Measurements from ENCODE around the gene NBEA.

NBEA gene

GRCh38 chr13:35260316-35260715 is 318.2 kb downstream of the NBEA start:
- Histone ChIP-seq H4K20me1 (no peaks in the 10 kb centered on the region), H3K4me1 (no peaks in the 10 kb centered on the region), H3K9ac (no peak overlapping the region), H3K36me3 (peaks cover 0 to 8% (median 0%) of the 10 kb centered on the region in 11 experiments; a peak in 4 of 22 replicates), H3K4me3 (no peak overlapping the region), H3K9me3 (replicated peaks in 1 of 11) (peaks cover 16 to 22% (median 17%) of the 10 kb centered on the region in 11 experiments), H3K4me2 (no peak overlapping the region), H3K27me3 (no peaks in the 10 kb centered on the region), H3K27ac (no peak overlapping the region)
- TF ChIP-seq Cebpa-rat (IDR thresholded peaks at IDR 0.05), result no peak

DNA sequence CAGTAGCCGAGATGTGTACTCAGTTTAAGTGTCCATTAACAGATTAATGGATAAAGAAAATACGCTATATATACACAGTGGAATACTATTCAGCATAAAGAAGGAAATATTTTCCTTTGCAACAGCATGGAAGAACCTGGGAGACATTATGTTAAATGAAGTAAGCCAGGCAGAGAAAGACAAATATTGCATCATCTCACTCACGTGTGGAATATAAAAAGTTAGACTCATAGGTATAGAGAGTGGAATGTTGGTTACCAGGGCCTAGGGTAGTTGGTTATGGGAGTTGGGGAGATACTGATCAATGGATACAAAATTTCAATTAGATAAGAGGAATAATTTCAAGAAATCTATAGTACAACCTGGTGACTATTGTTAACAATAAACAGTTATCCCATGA is 324.3 kb downstream of the NBEA start:
- peaks cover 0 to 11% (median 8%) of the 10 kb centered on the region in 11 experiments; a peak in 6 of 22 replicates for H3K9me3 ChIP-seq (replicated peaks in 1 of 11)
- H4K20me1 ChIP-seq, result no peaks in the 10 kb centered on the region
- no peaks in the 10 kb centered on the region for H3K4me1 ChIP-seq
- H3K27ac ChIP-seq, result no peak overlapping the region
- no peak overlapping the region for H3K4me2 ChIP-seq
- no peaks in the 10 kb centered on the region for H3K36me3 ChIP-seq
- no peak overlapping the region for H3K4me3 ChIP-seq
- H3K9ac ChIP-seq, result no peak overlapping the region
- TF ChIP-seq Cebpa-rat (IDR thresholded peaks at IDR 0.05), result 0 out of 22 replicates have a peak, but pooled peaks of 1 of the 11 experiments have one; percentile 14
- H3K27me3 ChIP-seq, result no peaks in the 10 kb centered on the region

DNA sequence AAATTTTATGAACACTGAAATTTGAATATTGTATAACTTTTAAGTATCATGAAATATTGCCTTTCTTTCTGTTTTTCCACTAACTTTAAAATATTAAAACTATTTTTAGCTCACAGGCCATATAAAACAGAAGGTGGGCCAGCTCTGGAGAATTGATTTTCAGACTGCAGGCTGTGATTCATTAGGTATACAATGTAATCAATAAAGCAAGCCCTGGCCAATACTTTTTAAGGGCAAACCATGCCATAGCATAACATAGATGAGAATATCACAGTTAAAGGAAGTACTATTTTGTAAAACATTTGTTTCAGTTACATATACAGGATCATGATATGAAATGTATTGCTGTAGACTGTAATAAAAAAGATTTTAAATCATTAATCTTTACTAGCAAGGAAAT is 336.8 kb downstream of the NBEA start:
- Histone ChIP-seq H3K9me3 (replicated peaks in 1 of 11) (no peaks in the 10 kb centered on the region), H3K36me3 (no peaks in the 10 kb centered on the region), H3K27ac (no peak overlapping the region), H4K20me1 (no peaks in the 10 kb centered on the region), H3K27me3 (no peaks in the 10 kb centered on the region), H3K9ac (no peak overlapping the region), H3K4me1 (no peaks in the 10 kb centered on the region), H3K4me3 (no peak overlapping the region), H3K4me2 (no peak overlapping the region)
- TF ChIP-seq Cebpa-rat (IDR thresholded peaks at IDR 0.05), result no peak

GRCh38 chr13:35279500-35279899 is 337.4 kb downstream of the NBEA start:
- Histone ChIP-seq H3K4me2 (no peak overlapping the region), H4K20me1 (no peaks in the 10 kb centered on the region), H3K36me3 (no peaks in the 10 kb centered on the region), H3K4me3 (no peak overlapping the region), H3K27ac (no peak overlapping the region), H3K4me1 (no peaks in the 10 kb centered on the region), H3K27me3 (no peaks in the 10 kb centered on the region), H3K9me3 (replicated peaks in 1 of 11) (no peaks in the 10 kb centered on the region), H3K9ac (no peak overlapping the region)
- TF ChIP-seq Cebpa-rat (IDR thresholded peaks at IDR 0.05), result no peak

DNA sequence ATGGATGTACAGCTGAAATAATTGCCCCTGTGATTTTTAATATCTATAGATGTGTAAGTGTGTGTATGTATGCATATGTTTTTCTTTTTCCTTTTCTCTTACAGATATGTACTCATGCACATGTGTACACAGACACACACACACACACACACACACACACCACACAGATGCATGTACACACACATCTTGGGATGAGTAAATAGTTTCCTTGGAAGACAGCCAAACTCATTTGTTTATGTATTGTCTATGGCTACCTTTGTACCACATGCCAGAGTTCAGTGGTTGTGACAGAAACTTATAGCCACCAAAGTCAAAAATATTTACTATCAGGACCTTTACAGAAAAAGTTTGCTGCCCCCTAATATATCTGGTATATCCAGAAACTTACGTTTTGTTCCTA is 341.8 kb downstream of the NBEA start:
- no peak overlapping the region for H3K27ac ChIP-seq
- no peak overlapping the region for H3K9ac ChIP-seq
- H4K20me1 ChIP-seq, result no peaks in the 10 kb centered on the region
- no peak overlapping the region for H3K4me2 ChIP-seq
- H3K36me3 ChIP-seq, result no peaks in the 10 kb centered on the region
- no peaks in the 10 kb centered on the region for H3K4me1 ChIP-seq
- no peak overlapping the region for H3K4me3 ChIP-seq
- no peaks in the 10 kb centered on the region for H3K9me3 ChIP-seq (replicated peaks in 1 of 11)
- TF ChIP-seq Cebpa-rat (IDR thresholded peaks at IDR 0.05), result no peak
- no peaks in the 10 kb centered on the region for H3K27me3 ChIP-seq

DNA sequence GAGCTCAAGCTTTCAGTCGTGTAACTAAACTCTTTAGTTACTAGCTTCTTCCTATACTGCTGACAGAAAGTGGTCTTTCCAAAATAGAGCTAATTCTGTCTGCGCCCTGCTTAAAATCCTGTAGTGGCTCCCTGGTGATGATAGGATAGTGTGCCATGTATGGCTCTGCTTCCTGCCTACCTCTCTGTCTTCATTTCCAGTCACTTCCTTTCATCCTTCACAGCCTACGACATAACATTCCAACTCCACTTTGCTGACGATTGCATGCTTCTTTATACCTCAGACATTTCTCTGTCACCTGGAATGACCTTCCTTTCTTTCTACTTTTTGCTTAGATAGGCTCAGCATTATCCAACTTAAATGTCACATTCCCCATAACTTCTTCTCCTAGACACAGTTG is 343.6 kb downstream of the NBEA start:
- no peak overlapping the region for H3K4me2 ChIP-seq
- no peak overlapping the region for H3K9ac ChIP-seq

GRCh38 chr13:35292329-35292728 is 350.3 kb downstream of the NBEA start:
- Histone ChIP-seq H3K27ac (no peak overlapping the region), H3K9me3 (replicated peaks in 1 of 11) (no peaks in the 10 kb centered on the region), H3K4me2 (no peak overlapping the region), H3K4me1 (peaks cover 0 to 15% (median 10%) of the 10 kb centered on the region in 10 experiments; a peak in 13 of 20 replicates), H3K9ac (no peak overlapping the region), H3K4me3 (no peak overlapping the region), H3K27me3 (no peaks in the 10 kb centered on the region), H4K20me1 (no peaks in the 10 kb centered on the region), H3K36me3 (no peaks in the 10 kb centered on the region)
- no peak for TF ChIP-seq Cebpa-rat (IDR thresholded peaks at IDR 0.05)

More for the DNA sequence above, 343.6 kb downstream of the NBEA start:
- Histone ChIP-seq H3K27ac (no peak overlapping the region), H3K27me3 (no peaks in the 10 kb centered on the region), H3K4me1 (no peaks in the 10 kb centered on the region), H3K36me3 (no peaks in the 10 kb centered on the region), H3K9me3 (replicated peaks in 1 of 11) (no peaks in the 10 kb centered on the region), H4K20me1 (no peaks in the 10 kb centered on the region), H3K4me3 (no peak overlapping the region)
- TF ChIP-seq Cebpa-rat (IDR thresholded peaks at IDR 0.05), result no peak

DNA sequence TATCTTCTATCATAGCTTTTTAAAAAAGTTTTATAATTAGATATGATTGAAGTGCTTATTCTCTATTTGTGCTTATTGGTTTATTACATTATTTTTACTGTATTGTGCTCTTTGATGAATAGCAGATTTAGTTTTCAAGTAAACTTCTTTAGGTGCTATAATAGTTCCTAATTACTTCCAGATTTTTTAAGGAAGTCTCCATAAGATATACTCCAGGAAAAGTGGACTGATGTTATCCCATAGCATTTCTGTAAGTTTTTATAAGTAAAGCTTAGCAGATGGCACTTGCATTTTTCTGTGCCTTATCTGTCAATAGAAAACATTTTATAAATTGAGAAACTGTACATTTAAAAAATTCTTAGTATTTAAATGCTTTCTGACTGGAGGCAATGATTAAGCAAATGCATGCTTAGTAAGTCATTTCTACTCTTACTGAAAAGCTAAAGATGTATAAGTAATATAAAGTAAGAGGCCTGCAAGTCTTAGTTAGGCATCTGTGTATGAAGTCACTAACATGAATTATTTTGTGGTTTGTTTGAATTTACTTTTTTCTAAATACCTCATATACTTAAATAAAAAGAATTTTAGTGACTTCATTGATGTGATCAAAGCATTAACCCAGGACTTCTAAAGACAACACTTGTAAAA is 351.6 kb downstream of the NBEA start:
- no peak overlapping the region for H3K4me2 ChIP-seq
- no peaks in the 10 kb centered on the region for H3K9me3 ChIP-seq (replicated peaks in 1 of 11)
- no peak for TF ChIP-seq Cebpa-rat (IDR thresholded peaks at IDR 0.05)
- peaks cover 0 to 15% (median 10%) of the 10 kb centered on the region in 10 experiments; a peak in 13 of 20 replicates for H3K4me1 ChIP-seq
- no peak overlapping the region for H3K4me3 ChIP-seq
- H3K36me3 ChIP-seq, result no peaks in the 10 kb centered on the region
- no peaks in the 10 kb centered on the region for H3K27me3 ChIP-seq
- no peak overlapping the region for H3K9ac ChIP-seq
- no peak overlapping the region for H3K27ac ChIP-seq
- no peaks in the 10 kb centered on the region for H4K20me1 ChIP-seq

GRCh38 chr13:35309706-35310105 is 367.6 kb downstream of the NBEA start:
- TF ChIP-seq Cebpa-rat (IDR thresholded peaks at IDR 0.05), result no peak
- H3K9ac ChIP-seq, result no peak overlapping the region
- no peak overlapping the region for H3K4me2 ChIP-seq
- H4K20me1 ChIP-seq, result no peaks in the 10 kb centered on the region
- H3K9me3 ChIP-seq (replicated peaks in 1 of 11), result no peaks in the 10 kb centered on the region
- no peaks in the 10 kb centered on the region for H3K36me3 ChIP-seq
- H3K4me1 ChIP-seq, result no peaks in the 10 kb centered on the region
- H3K27me3 ChIP-seq, result no peaks in the 10 kb centered on the region
- H3K27ac ChIP-seq, result no peak overlapping the region
- H3K4me3 ChIP-seq, result no peak overlapping the region

GRCh38 chr13:35332134-35332533 is 390.1 kb downstream of the NBEA start:
- H3K9ac ChIP-seq, result no peak overlapping the region
- no peaks in the 10 kb centered on the region for H3K4me1 ChIP-seq
- no peaks in the 10 kb centered on the region for H3K27me3 ChIP-seq
- H3K4me2 ChIP-seq, result no peak overlapping the region
- TF ChIP-seq Cebpa-rat (IDR thresholded peaks at IDR 0.05), result no peak
- H3K9me3 ChIP-seq (replicated peaks in 1 of 11), result peaks cover 0 to 12% (median 5%) of the 10 kb centered on the region in 11 experiments; a peak in 6 of 22 replicates
- H4K20me1 ChIP-seq, result no peaks in the 10 kb centered on the region
- no peak overlapping the region for H3K27ac ChIP-seq
- no peaks in the 10 kb centered on the region for H3K36me3 ChIP-seq
- no peak overlapping the region for H3K4me3 ChIP-seq
